HepG2 (cell line): Measurements from ENCODE around the gene C22orf31. TPM values are rescaled to one million over a fixed set of nuclear protein-coding genes. Genes with fewer than 3 reads are reported as not detected.

Experiments
- AFF4 ChIP-seq: sonication (generic); formaldehyde crosslinking; IDR thresholded peaks from 2 replicates; pipeline ENCODE4 v1.4.0; 2020; ENCODE audit warnings: missing genetic modification reagents
- ARNT2 ChIP-seq: sonication (generic); formaldehyde crosslinking; IDR thresholded peaks from 2 replicates; pipeline ENCODE4 v1.8.0; 2022; ENCODE audit warnings: mild to moderate bottlenecking, low read depth, missing genetic modification reagents, moderate library complexity
- CCAR2 ChIP-seq: fragments of 200-400 bp; formaldehyde crosslinking; optimal IDR thresholded peaks from 2 replicates; pipeline ENCODE3; 2018; ENCODE audit warnings: low read depth, mild to moderate bottlenecking, low read length, moderate library complexity
- HNRNPLL ChIP-seq: fragments of 200-400 bp; formaldehyde crosslinking; IDR thresholded peaks from 2 replicates; pipeline ENCODE4 v1.6.1; 2017; ENCODE audit warnings: mild to moderate bottlenecking, low read depth, low read length; ENCODE audit not compliant: poor library complexity, severe bottlenecking
- MIXL1 ChIP-seq: IDR thresholded peaks from 2 replicates; pipeline ENCODE4 v1.6.1; 2016
- NCOR1 ChIP-seq: fragments of 200-600 bp; sonication (generic); IDR thresholded peaks from 2 replicates; pipeline ENCODE4 v1.7.0; 2017; ENCODE audit warnings: antibody characterized with exemption, low read length, borderline replicate concordance
- NONO ChIP-seq, 2 experiments: fragments of 450-650 bp in 1 of 2; sonication (generic) in 1 of 2; formaldehyde crosslinking in 1 of 2; IDR thresholded peaks in 1 of 2; conservative IDR thresholded peaks in 1 of 2; 2 replicates each; pipeline versions ENCODE4 v1.6.1 to v1.8.0; 2017 to 2022; ENCODE audit warnings: mild to moderate bottlenecking in 1 of 2, missing genetic modification reagents in 1 of 2, moderate library complexity in 1 of 2
- RBAK ChIP-seq: sonication (generic); formaldehyde crosslinking; IDR thresholded peaks from 2 replicates; pipeline ENCODE4 v1.5.1; 2020; ENCODE audit warnings: mild to moderate bottlenecking, missing genetic modification reagents
- SOX6 ChIP-seq, 2 experiments: fragments of 450-650 bp in 1 of 2; sonication (generic) in 1 of 2; formaldehyde crosslinking in 1 of 2; IDR thresholded peaks; 2 replicates each; pipeline versions ENCODE4 v1.4.0 to v1.6.1; 2017 to 2020; ENCODE audit warnings: antibody characterized with exemption in 1 of 2, mild to moderate bottlenecking in 1 of 2, missing genetic modification reagents in 1 of 2
- TCF7 ChIP-seq: sonication (generic); IDR thresholded peaks from 2 replicates; pipeline ENCODE4 v1.6.1; 2016; ENCODE audit warnings: antibody characterized with exemption, low read depth
- ZBTB3 ChIP-seq: sonication (generic); formaldehyde crosslinking; IDR thresholded peaks from 2 replicates; pipeline ENCODE4 v1.4.0; 2020; ENCODE audit warnings: low read depth, mild to moderate bottlenecking, moderate library complexity, missing genetic modification reagents, borderline replicate concordance
- ZFX ChIP-seq: sonication (generic); formaldehyde crosslinking; IDR thresholded peaks from 2 replicates; pipeline ENCODE4 v1.4.0; 2020; ENCODE audit warnings: mild to moderate bottlenecking, low read depth, missing genetic modification reagents, moderate library complexity
- ZNF468 ChIP-seq: sonication (generic); formaldehyde crosslinking; IDR thresholded peaks from 2 replicates; pipeline ENCODE4 v1.8.0; 2022; ENCODE audit warnings: mild to moderate bottlenecking, moderate library complexity, missing genetic modification reagents
- ZNF570 ChIP-seq: sonication (generic); formaldehyde crosslinking; IDR thresholded peaks from 2 replicates; pipeline ENCODE4 v1.4.0; 2020; ENCODE audit warnings: mild to moderate bottlenecking, missing genetic modification reagents, borderline replicate concordance
- ZNF776 ChIP-seq: sonication (generic); formaldehyde crosslinking; IDR thresholded peaks from 2 replicates; pipeline ENCODE4 v1.4.0; 2020; ENCODE audit warnings: mild to moderate bottlenecking, missing genetic modification reagents
- ZNF790 ChIP-seq: sonication (generic); formaldehyde crosslinking; IDR thresholded peaks from 2 replicates; pipeline ENCODE4 v1.8.0; 2022; ENCODE audit warnings: missing genetic modification reagents, mild to moderate bottlenecking, borderline replicate concordance
- ZNF816 ChIP-seq: sonication (generic); formaldehyde crosslinking; IDR thresholded peaks from 2 replicates; pipeline ENCODE4 v1.8.0; 2022; ENCODE audit warnings: missing genetic modification reagents, mild to moderate bottlenecking, borderline replicate concordance
- polyA plus RNA-seq, 8 experiments: library from polyadenylated mRNA; depleted of rRNA in 3 of 8; stranded (reverse) in 7 of 8; unstranded in 1 of 8; fragments of >200 nt; fragmentation: Illumina TruSeq in 4 of 8; extraction: Trizol in 4 of 8; gene quantifications; 2 replicates each; pipeline versions ENCODE4 v1.2.1 to v1.2.3, GENCODE V29; 2011 to 2016; ENCODE audit warnings: low read depth in 4 of 8, missing spikeins in 1 of 8, mixed read lengths in 1 of 8; ENCODE audit not compliant: insufficient read depth in 1 of 8
- total RNA-seq, 5 experiments: library from RNA; depleted of rRNA; stranded (reverse); fragments of >200 nt; fragmentation: Illumina TruSeq; extraction: Trizol; gene quantifications; 2 replicates each; pipeline ENCODE4 v1.2.3, GENCODE V29; 2016; ENCODE audit warnings: low read depth in 1 of 5
- TF ChIP-seq, protein P1 (sequence below): sonication (generic); formaldehyde crosslinking; IDR thresholded peaks from 2 replicates; pipeline ENCODE4 v1.5.0; 2020; ENCODE audit warnings: missing genetic modification reagents
- TF ChIP-seq, protein P2 (sequence below): sonication (generic); formaldehyde crosslinking; IDR thresholded peaks from 2 replicates; pipeline ENCODE4 v1.5.1; 2020; ENCODE audit warnings: missing genetic modification reagents, mild to moderate bottlenecking, borderline replicate concordance
- TF ChIP-seq, protein P3 (sequence below): sonication (generic); formaldehyde crosslinking; IDR thresholded peaks from 2 replicates; pipeline ENCODE4 v1.9.0; 2021; ENCODE audit warnings: missing genetic modification reagents, borderline replicate concordance

C22orf31 gene
- total and polyA plus RNA-seq, 2 of the 13 experiments (the other 11 are each of a cell fraction or from before 2014, with no cell fraction given): not detected

- TF ChIP-seq ZNF776 (CRISPR knock-in tag) (no peak), SOX6 (IDR thresholded peaks at IDR 0.05) (no peak), SOX6 (CRISPR knock-in tag; IDR thresholded peaks at IDR 0.05) (peak; percentile 46; the same call in 1 of the 2 replicates), ZNF570 (CRISPR knock-in tag) (no peak), NCOR1 (no peak), ZBTB3 (CRISPR knock-in tag) (0 out of 2 replicates have a peak, but pooled peaks have one; percentile 35), TCF7 (no peak; the same call in 1 of the 2 replicates), ARNT2 (CRISPR knock-in tag) (no peak), RBAK (no peak), ZNF816 (CRISPR knock-in tag) (no peak), ZNF468 (CRISPR knock-in tag) (no peak), HNRNPLL (no peak), MIXL1 (CRISPR knock-in tag) (peak; percentile 68; the same call in 1 of the 2 replicates), NONO (IDR thresholded peaks at IDR 0.05) (no peak), NONO (CRISPR knock-in tag; conservative IDR thresholded peaks at IDR 0.05) (no peak), ZFX (CRISPR knock-in tag) (0 out of 2 replicates have a peak, but pooled peaks have one; percentile 18), CCAR2 (no peak), ZNF790 (no peak), AFF4 (CRISPR knock-in tag) (no peak)
- TF ChIP-seq, protein P1, sequence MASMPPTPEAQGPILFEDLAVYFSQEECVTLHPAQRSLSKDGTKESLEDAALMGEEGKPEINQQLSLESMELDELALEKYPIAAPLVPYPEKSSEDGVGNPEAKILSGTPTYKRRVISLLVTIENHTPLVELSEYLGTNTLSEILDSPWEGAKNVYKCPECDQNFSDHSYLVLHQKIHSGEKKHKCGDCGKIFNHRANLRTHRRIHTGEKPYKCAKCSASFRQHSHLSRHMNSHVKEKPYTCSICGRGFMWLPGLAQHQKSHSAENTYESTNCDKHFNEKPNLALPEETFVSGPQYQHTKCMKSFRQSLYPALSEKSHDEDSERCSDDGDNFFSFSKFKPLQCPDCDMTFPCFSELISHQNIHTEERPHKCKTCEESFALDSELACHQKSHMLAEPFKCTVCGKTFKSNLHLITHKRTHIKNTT (CRISPR knock-in tag): no peak
- TF ChIP-seq, protein P2, sequence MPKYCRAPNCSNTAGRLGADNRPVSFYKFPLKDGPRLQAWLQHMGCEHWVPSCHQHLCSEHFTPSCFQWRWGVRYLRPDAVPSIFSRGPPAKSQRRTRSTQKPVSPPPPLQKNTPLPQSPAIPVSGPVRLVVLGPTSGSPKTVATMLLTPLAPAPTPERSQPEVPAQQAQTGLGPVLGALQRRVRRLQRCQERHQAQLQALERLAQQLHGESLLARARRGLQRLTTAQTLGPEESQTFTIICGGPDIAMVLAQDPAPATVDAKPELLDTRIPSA: no peak
- TF ChIP-seq, protein P3, sequence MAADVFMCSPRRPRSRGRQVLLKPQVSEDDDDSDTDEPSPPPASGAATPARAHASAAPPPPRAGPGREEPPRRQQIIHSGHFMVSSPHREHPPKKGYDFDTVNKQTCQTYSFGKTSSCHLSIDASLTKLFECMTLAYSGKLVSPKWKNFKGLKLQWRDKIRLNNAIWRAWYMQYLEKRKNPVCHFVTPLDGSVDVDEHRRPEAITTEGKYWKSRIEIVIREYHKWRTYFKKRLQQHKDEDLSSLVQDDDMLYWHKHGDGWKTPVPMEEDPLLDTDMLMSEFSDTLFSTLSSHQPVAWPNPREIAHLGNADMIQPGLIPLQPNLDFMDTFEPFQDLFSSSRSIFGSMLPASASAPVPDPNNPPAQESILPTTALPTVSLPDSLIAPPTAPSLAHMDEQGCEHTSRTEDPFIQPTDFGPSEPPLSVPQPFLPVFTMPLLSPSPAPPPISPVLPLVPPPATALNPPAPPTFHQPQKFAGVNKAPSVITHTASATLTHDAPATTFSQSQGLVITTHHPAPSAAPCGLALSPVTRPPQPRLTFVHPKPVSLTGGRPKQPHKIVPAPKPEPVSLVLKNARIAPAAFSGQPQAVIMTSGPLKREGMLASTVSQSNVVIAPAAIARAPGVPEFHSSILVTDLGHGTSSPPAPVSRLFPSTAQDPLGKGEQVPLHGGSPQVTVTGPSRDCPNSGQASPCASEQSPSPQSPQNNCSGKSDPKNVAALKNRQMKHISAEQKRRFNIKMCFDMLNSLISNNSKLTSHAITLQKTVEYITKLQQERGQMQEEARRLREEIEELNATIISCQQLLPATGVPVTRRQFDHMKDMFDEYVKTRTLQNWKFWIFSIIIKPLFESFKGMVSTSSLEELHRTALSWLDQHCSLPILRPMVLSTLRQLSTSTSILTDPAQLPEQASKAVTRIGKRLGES (CRISPR knock-in tag): no peak
These were observed 39.4 kb downstream of the C22orf31 start (continued) for GRCh38 chr22:29022101-29022817.
